ENCODE data around the gene IPPK. TPM values are rescaled to one million over a fixed set of nuclear protein-coding genes. Genes with fewer than 3 reads are reported as not detected.

IPPK gene
- polyA plus RNA-seq, 4 donors: 3.0 to 6.8 (median 4.7) TPM

DNA sequence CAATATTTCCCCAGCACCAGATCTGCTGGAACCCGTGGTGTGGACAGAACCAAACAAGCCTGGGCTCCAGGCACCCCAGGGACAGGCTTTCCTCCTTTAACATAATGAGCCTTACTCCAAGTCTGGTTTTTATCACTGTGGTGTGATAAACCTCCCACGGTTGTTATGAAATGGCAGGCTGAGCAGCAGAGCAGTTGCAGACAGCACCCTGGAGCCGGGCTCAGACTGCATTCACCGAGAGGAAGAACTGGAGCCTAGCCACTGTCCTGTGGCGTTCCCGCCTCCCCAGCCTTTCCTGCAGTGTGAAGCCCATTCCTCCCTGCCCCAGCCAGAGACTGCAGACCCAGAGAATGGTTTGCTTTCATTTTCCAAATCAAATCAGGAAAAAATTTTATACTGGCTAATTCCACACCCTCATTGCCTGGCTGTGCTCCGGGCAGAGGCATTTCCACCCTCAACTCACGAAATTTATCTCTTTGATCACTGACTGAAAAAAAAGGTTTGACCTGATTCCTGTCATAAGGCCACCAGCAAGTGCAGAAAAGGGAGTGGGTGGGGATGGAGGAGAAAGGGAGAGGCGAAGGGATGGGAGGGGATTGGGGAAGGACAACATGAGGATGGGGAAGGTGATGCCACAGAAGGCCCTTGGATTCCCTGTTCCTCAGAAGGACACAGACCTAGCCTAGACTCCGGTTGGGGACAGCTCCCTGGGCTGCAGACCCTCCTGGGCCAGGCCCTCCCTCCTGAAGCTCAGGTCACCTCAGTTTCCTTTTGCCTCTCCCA is 18.9 kb downstream of the IPPK start:
- DNase-seq: no peak
- 80 to 88% (median 87%) methylated on average over 10 of the region's 10 CpGs for WGBS, 3 donors

DNA sequence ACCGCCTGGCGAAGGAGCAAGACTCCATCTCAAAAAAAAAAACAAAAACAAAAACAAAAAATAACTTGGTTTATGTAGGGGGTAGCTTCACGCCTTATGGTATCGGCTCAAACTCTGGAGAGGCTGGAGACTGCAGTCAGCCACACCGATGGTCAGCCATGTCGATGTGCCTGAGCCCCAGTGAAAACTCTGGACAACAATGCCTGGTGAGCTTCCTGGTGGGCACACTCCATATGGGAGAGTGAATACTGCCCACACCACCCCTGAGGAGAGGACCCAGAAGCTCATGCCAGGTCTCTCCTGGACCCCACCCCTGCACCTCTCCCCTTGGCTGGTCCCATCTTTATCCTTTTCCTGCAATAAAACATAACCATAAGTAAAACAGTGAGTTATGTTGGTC is 19.6 kb downstream of the IPPK start:
- WGBS, 3 donors: 97 to 99% (median 98%) methylated on average over 6 of the region's 6 CpGs
- no peak overlapping the region for H3K27ac ChIP-seq (ENCODE audit: low read depth in 1 of 3, low read length in 2 of 3)
- no peak for FAIRE-seq

More for the DNA sequence above, 18.9 kb downstream of the IPPK start:
- Histone ChIP-seq H3K27ac (ENCODE audit: low read depth in 1 of 3, low read length in 2 of 3) (no peak overlapping the region), H3K4me1 (ENCODE audit: control insufficient read depth in 3 of 3, insufficient read depth in 2 of 3, low read depth in 1 of 3, low read length in 2 of 3) (peaks cover 0 to 3% (median 2%) of the 10 kb centered on the region in 3 donors), H3K9me3 (ENCODE audit: control insufficient read depth in 2 of 2, insufficient read depth in 1 of 2, low read depth in 1 of 2, low read length in 1 of 2) (no peaks in the 10 kb centered on the region), H3K4me3 (ENCODE audit: low read depth in 1 of 3, low read length in 3 of 3) (no peak overlapping the region), H3K36me3 (ENCODE audit: control insufficient read depth in 3 of 3, insufficient read depth in 2 of 3, low read depth in 1 of 3, low read length in 3 of 3) (peaks cover 9 to 75% (median 14%) of the 10 kb centered on the region in 3 donors), H3K27me3 (ENCODE audit: control insufficient read depth in 3 of 3, insufficient read depth in 3 of 3, low read length in 3 of 3) (no peaks in the 10 kb centered on the region)
- no peak for FAIRE-seq

DNA sequence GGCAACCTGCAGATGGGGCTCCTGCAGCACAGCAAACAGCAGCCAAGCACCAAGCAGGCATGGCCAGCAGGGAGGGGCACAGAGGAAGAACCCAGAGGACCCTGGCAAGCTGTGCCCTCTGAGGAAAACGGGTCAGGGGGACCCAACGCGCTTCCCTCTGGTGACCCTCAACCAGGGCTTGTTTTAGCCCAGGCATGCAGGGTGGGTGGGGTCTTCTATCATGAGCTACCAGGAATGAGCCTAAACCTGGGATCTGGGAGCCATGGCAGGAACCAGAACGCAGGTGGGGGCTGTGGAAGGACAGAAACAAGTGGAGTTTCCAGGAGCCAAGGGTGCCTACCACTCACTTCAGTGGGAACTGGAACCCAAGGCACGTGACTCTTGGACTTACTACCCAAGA is 20.9 kb downstream of the IPPK start:
- H3K36me3 ChIP-seq (ENCODE audit: control insufficient read depth in 3 of 3, insufficient read depth in 2 of 3, low read depth in 1 of 3, low read length in 3 of 3): peaks cover 16 to 64% (median 21%) of the 10 kb centered on the region in 3 donors

More for the DNA sequence above, 19.6 kb downstream of the IPPK start:
- no peaks in the 10 kb centered on the region for H3K9me3 ChIP-seq (ENCODE audit: control insufficient read depth in 2 of 2, insufficient read depth in 1 of 2, low read depth in 1 of 2, low read length in 1 of 2)
- peaks cover 13 to 69% (median 19%) of the 10 kb centered on the region in 3 donors for H3K36me3 ChIP-seq (ENCODE audit: control insufficient read depth in 3 of 3, insufficient read depth in 2 of 3, low read depth in 1 of 3, low read length in 3 of 3)
- H3K4me3 ChIP-seq (ENCODE audit: low read depth in 1 of 3, low read length in 3 of 3): no peak overlapping the region
- H3K27me3 ChIP-seq (ENCODE audit: control insufficient read depth in 3 of 3, insufficient read depth in 3 of 3, low read length in 3 of 3): no peaks in the 10 kb centered on the region
- no peak for DNase-seq
- no peaks in the 10 kb centered on the region for H3K4me1 ChIP-seq (ENCODE audit: control insufficient read depth in 3 of 3, insufficient read depth in 2 of 3, low read depth in 1 of 3, low read length in 2 of 3)

DNA sequence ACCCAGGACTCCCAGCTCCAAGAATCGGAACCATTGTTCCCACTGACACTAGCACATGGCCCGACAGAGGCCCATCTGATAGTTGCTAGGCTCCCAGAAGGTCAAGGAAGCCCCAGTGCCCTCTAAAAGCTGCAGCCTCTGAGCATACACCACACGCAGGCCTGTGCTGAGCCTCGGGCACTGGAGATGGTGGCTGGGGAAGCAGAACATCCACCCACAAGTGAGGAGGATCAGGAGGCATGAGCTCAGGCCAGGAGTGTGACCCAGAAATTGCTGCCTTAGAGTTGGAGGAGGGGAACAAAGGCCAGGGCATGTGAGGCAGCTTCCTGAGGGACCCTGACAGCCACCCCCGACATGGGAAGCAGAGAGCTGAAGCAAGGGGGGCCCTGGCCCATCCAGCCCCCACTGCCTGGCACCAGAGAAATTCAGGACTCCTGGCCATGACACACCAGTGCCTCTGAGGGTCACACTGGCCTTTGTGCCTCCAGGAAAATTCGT is 21.4 kb downstream of the IPPK start:
- FAIRE-seq (no peak), DNase-seq (no peak)
- Histone ChIP-seq H3K36me3 (ENCODE audit: control insufficient read depth in 3 of 3, insufficient read depth in 2 of 3, low read depth in 1 of 3, low read length in 3 of 3) (peaks cover 16 to 61% (median 24%) of the 10 kb centered on the region in 3 donors), H3K4me1 (ENCODE audit: control insufficient read depth in 3 of 3, insufficient read depth in 2 of 3, low read depth in 1 of 3, low read length in 2 of 3) (no peaks in the 10 kb centered on the region), H3K27ac (ENCODE audit: low read depth in 1 of 3, low read length in 2 of 3) (no peak overlapping the region), H3K4me3 (ENCODE audit: low read depth in 1 of 3, low read length in 3 of 3) (no peak overlapping the region), H3K27me3 (ENCODE audit: control insufficient read depth in 3 of 3, insufficient read depth in 3 of 3, low read length in 3 of 3) (no peaks in the 10 kb centered on the region), H3K9me3 (ENCODE audit: control insufficient read depth in 2 of 2, insufficient read depth in 1 of 2, low read depth in 1 of 2, low read length in 1 of 2) (no peaks in the 10 kb centered on the region)
- 86 to 91% (median 89%) methylated on average over 6 of the region's 6 CpGs for WGBS, 3 donors

More for the DNA sequence above, 20.9 kb downstream of the IPPK start:
- 96 to 97% (median 97%) methylated on average over 5 of the region's 5 CpGs for WGBS, 3 donors
- no peak overlapping the region for H3K27ac ChIP-seq (ENCODE audit: low read depth in 1 of 3, low read length in 2 of 3)
- no peaks in the 10 kb centered on the region for H3K27me3 ChIP-seq (ENCODE audit: control insufficient read depth in 3 of 3, insufficient read depth in 3 of 3, low read length in 3 of 3)
- H3K4me3 ChIP-seq (ENCODE audit: low read depth in 1 of 3, low read length in 3 of 3): no peak overlapping the region
- FAIRE-seq (no peak), DNase-seq (no peak)
- no peaks in the 10 kb centered on the region for H3K4me1 ChIP-seq (ENCODE audit: control insufficient read depth in 3 of 3, insufficient read depth in 2 of 3, low read depth in 1 of 3, low read length in 2 of 3)
- no peaks in the 10 kb centered on the region for H3K9me3 ChIP-seq (ENCODE audit: control insufficient read depth in 2 of 2, insufficient read depth in 1 of 2, low read depth in 1 of 2, low read length in 1 of 2)

DNA sequence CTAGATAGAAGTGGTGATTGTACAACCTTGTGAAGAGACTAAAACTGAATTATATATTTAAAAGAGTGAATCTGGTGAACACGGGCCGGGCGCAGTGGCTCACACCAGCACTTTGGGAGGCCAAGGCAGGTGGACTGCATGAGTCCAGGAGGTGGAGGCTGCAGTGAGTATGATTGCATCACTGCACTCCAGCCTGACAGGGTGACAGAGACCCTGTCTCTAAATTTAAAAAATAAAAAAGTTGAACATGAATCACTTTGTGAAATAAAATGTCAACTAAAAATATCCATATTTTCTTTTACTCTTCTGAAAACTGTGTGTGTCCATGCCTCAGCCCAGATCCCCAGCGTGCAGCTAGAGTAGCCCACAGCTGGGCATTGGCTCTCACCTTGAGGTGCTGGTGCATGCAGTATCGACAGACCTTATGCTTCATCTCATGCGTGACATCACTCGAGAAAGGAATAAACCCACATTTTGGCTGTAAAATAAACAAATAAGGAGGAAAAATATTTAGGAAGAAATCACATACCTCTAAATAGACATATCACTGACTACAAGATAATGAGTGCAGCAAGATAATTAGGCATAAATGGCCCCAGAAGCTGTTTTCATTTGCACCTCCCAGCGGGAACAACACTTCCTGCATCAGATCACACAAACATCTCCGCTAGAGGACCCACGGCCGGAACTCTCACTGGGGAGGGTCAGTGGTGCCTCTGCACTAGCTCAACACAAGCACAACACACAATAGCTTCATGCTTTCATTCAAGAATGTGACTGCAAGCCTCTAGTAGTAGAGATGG is 22.1 kb downstream of the IPPK start:
- Histone ChIP-seq H3K9me3 (ENCODE audit: control insufficient read depth in 2 of 2, insufficient read depth in 1 of 2, low read depth in 1 of 2, low read length in 1 of 2) (no peaks in the 10 kb centered on the region), H3K4me3 (ENCODE audit: low read depth in 1 of 3, low read length in 3 of 3) (no peak overlapping the region), H3K4me1 (ENCODE audit: control insufficient read depth in 3 of 3, insufficient read depth in 2 of 3, low read depth in 1 of 3, low read length in 2 of 3) (no peaks in the 10 kb centered on the region), H3K27ac (ENCODE audit: low read depth in 1 of 3, low read length in 2 of 3) (no peak overlapping the region), H3K27me3 (ENCODE audit: control insufficient read depth in 3 of 3, insufficient read depth in 3 of 3, low read length in 3 of 3) (no peaks in the 10 kb centered on the region), H3K36me3 (ENCODE audit: control insufficient read depth in 3 of 3, insufficient read depth in 2 of 3, low read depth in 1 of 3, low read length in 3 of 3) (peaks cover 18 to 56% (median 24%) of the 10 kb centered on the region in 3 donors)
- FAIRE-seq (no peak), DNase-seq (no peak)
- 94 to 99% (median 96%) methylated on average over 11 of the region's 11 CpGs for WGBS, 3 donors

DNA sequence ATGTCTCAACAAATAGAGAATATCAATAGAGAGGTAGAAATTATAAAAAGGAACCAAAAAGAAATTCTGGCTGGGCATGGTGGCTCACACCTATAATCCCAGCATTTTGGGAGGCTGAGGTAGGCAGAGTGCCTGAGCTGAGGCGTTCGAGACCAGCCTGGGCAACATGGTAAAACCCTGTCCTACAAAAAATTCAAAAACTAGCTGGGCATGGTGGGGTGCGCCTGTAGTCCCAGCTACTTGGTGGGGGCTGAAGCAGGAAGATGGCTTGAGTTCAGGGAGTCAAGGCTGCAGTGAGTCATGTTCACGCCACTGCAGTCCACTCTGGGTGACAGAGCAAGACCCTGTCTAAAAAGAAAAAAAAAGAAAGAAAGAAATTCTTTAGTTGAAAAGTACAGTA is 24.9 kb downstream of the IPPK start:
- DNase-seq (no peak), FAIRE-seq (no peak)
- Histone ChIP-seq H3K36me3 (ENCODE audit: control insufficient read depth in 3 of 3, insufficient read depth in 2 of 3, low read depth in 1 of 3, low read length in 3 of 3) (peaks cover 23 to 61% (median 30%) of the 10 kb centered on the region in 3 donors), H3K4me1 (ENCODE audit: control insufficient read depth in 3 of 3, insufficient read depth in 2 of 3, low read depth in 1 of 3, low read length in 2 of 3) (no peaks in the 10 kb centered on the region), H3K4me3 (ENCODE audit: low read depth in 1 of 3, low read length in 3 of 3) (no peak overlapping the region), H3K27ac (ENCODE audit: low read depth in 1 of 3, low read length in 2 of 3) (no peak overlapping the region), H3K9me3 (ENCODE audit: control insufficient read depth in 2 of 2, insufficient read depth in 1 of 2, low read depth in 1 of 2, low read length in 1 of 2) (no peaks in the 10 kb centered on the region), H3K27me3 (ENCODE audit: control insufficient read depth in 3 of 3, insufficient read depth in 3 of 3, low read length in 3 of 3) (no peaks in the 10 kb centered on the region)
- WGBS, 3 donors: 95 to 98% (median 97%) methylated on average over 4 of the region's 4 CpGs

DNA sequence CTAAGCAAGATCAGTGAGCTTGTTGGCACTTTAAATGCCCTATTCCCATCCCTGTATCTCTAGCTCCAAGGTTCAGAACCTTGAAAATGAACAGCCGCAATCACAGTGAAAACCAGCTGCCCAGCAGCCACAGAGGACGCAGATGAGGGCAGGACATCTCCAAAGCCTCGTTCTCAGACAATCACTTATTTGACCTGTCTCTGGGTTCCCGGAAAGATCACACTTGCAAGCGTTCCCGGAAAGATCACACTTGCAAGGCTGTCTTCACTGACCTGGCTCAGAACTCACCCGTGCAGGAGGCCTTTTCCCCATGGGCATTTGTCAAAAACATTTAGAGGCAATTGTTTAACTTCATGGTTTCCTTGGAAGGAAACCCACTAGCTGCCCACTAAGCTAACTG is 25.7 kb downstream of the IPPK start:
- no peaks in the 10 kb centered on the region for H3K27me3 ChIP-seq (ENCODE audit: control insufficient read depth in 3 of 3, insufficient read depth in 3 of 3, low read length in 3 of 3)
- no peak overlapping the region for H3K27ac ChIP-seq (ENCODE audit: low read depth in 1 of 3, low read length in 2 of 3)
- DNase-seq (no peak), FAIRE-seq (no peak)
- H3K4me1 ChIP-seq (ENCODE audit: control insufficient read depth in 3 of 3, insufficient read depth in 2 of 3, low read depth in 1 of 3, low read length in 2 of 3): no peaks in the 10 kb centered on the region
- peaks cover 21 to 63% (median 31%) of the 10 kb centered on the region in 3 donors for H3K36me3 ChIP-seq (ENCODE audit: control insufficient read depth in 3 of 3, insufficient read depth in 2 of 3, low read depth in 1 of 3, low read length in 3 of 3)
- no peaks in the 10 kb centered on the region for H3K9me3 ChIP-seq (ENCODE audit: control insufficient read depth in 2 of 2, insufficient read depth in 1 of 2, low read depth in 1 of 2, low read length in 1 of 2)
- 91 to 94% (median 91%) methylated on average over 7 of the region's 7 CpGs for WGBS, 3 donors
- no peak overlapping the region for H3K4me3 ChIP-seq (ENCODE audit: low read depth in 1 of 3, low read length in 3 of 3)

DNA sequence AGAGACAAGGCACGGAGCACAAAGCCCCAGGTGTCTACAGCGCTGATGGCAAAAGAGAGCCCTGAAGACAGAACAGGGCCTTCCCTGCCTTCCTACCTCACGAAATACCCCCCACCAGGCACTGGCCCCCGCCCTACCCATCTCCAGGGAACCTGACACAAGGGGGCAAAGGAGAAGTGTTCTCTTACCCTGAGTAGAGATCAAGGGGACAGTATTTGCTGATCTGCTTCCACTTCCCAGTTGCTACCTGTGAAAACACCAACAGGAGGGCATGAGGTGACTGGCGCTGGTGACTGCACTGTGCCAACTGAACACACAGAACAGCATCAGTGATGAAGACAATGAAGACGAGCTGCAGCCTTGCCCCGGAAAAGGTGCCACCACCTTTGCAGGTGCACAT is 27.4 kb downstream of the IPPK start:
- FAIRE-seq (no peak), DNase-seq (no peak)
- Histone ChIP-seq H3K36me3 (ENCODE audit: control insufficient read depth in 3 of 3, insufficient read depth in 2 of 3, low read depth in 1 of 3, low read length in 3 of 3) (peaks cover 21 to 63% (median 36%) of the 10 kb centered on the region in 3 donors), H3K4me3 (ENCODE audit: low read depth in 1 of 3, low read length in 3 of 3) (no peak overlapping the region), H3K27me3 (ENCODE audit: control insufficient read depth in 3 of 3, insufficient read depth in 3 of 3, low read length in 3 of 3) (no peaks in the 10 kb centered on the region), H3K9me3 (ENCODE audit: control insufficient read depth in 2 of 2, insufficient read depth in 1 of 2, low read depth in 1 of 2, low read length in 1 of 2) (no peaks in the 10 kb centered on the region), H3K4me1 (ENCODE audit: control insufficient read depth in 3 of 3, insufficient read depth in 2 of 3, low read depth in 1 of 3, low read length in 2 of 3) (no peaks in the 10 kb centered on the region), H3K27ac (ENCODE audit: low read depth in 1 of 3, low read length in 2 of 3) (no peak overlapping the region)
- WGBS, 3 donors: 96 to 97% (median 96%) methylated on average over 7 of the region's 7 CpGs

Measured in small intestine (tissue), 7 donors.